LNCAP (cell line): ENCODE results near the gene CHID1.

Experiments used
- CTCF ChIP-seq: fragments of 450-650 bp; IDR thresholded peaks from 2 replicates; pipeline ENCODE4 v1.5.1; 2017; ENCODE audit warnings: mild to moderate bottlenecking

The CHID1 gene

GRCh38 chr11:833114-833791, 77.4 kb downstream of the CHID1 start:
- no peak for TF ChIP-seq CTCF

GRCh38 chr11:832529-833113, 78.0 kb downstream of the CHID1 start, which contains the start of gene CD151:
Gene CD151 (plus strand): TSS chr11:832952. CDS start chr11:836070, 3,118 bp downstream.
- TF ChIP-seq CTCF = no peak

GRCh38 chr11:831961-832528, 78.6 kb downstream of the CHID1 start:
- no peak for TF ChIP-seq CTCF

- no peak for TF ChIP-seq CTCF
These were observed 79.3 kb downstream of the CHID1 start for GRCh38 chr11:831118-831864.

- no peak for TF ChIP-seq CTCF
These were observed 80.1 kb downstream of the CHID1 start for GRCh38 chr11:830295-831117.

- no peak for TF ChIP-seq CTCF
These were observed 80.7 kb downstream of the CHID1 start for GRCh38 chr11:829847-830294.
